SK-N-SH treated with all-trans-retinoic acid at 6 μM for 48 hours (cell line): ENCODE data around the gene ELOVL6.

Experiments used
- ATAC-seq: fragments of 200-7000 bp; cut with Tn5 transposase; 3 replicates; pipeline ENCODE4 v1.9.1; 2020; ENCODE audit warnings: mild to moderate bottlenecking, moderate library complexity
- BACH2 ChIP-seq: fragments of 250-450 bp; sonication (Bioruptor Pico); IDR thresholded peaks from 2 replicates; pipeline ENCODE4 v1.9.0; 2021; ENCODE audit warnings: mild to moderate bottlenecking, borderline replicate concordance
- CREB5 ChIP-seq: fragments of 250-450 bp; sonication (Bioruptor Pico); IDR thresholded peaks from 2 replicates; pipeline ENCODE4 v1.5.1; 2020; ENCODE audit warnings: low read depth, mild to moderate bottlenecking, moderate library complexity
- CSDC2 ChIP-seq: fragments of 250-450 bp; sonication (Bioruptor Pico); IDR thresholded peaks from 2 replicates; pipeline ENCODE4 v1.5.0; 2020; ENCODE audit warnings: mild to moderate bottlenecking, moderate library complexity
- CSRNP3 ChIP-seq: fragments of 250-450 bp; sonication (Bioruptor Pico); IDR thresholded peaks from 2 replicates; pipeline ENCODE4 v1.5.1; 2021; ENCODE audit warnings: mild to moderate bottlenecking, moderate library complexity
- ESRRG ChIP-seq: fragments of 250-450 bp; sonication (Bioruptor Pico); IDR thresholded peaks from 2 replicates; pipeline ENCODE4 v1.6.1; 2021; ENCODE audit warnings: mild to moderate bottlenecking
- GLIS3 ChIP-seq: fragments of 250-450 bp; sonication (Bioruptor Pico); IDR thresholded peaks from 2 replicates; pipeline ENCODE4 v1.5.0; 2020; ENCODE audit warnings: mild to moderate bottlenecking, moderate library complexity
- ISL1 ChIP-seq: fragments of 250-450 bp; sonication (Bioruptor Pico); IDR thresholded peaks from 2 replicates; pipeline ENCODE4 v2.1.2; 2022; ENCODE audit warnings: mild to moderate bottlenecking, moderate library complexity
- OSR1 ChIP-seq: fragments of 250-450 bp; sonication (Bioruptor Pico); IDR thresholded peaks from 2 replicates; pipeline ENCODE4 v1.8.0; 2022; ENCODE audit warnings: moderate library complexity, mild to moderate bottlenecking, inconsistent platforms
- PATZ1 ChIP-seq: fragments of 250-450 bp; sonication (Bioruptor Pico); IDR thresholded peaks from 2 replicates; pipeline ENCODE4 v1.8.0; 2020; ENCODE audit warnings: mild to moderate bottlenecking, moderate library complexity, borderline replicate concordance
- PPARA ChIP-seq: fragments of 250-450 bp; sonication (Bioruptor Pico); IDR thresholded peaks from 2 replicates; pipeline ENCODE4 v1.5.0; 2020; ENCODE audit warnings: mild to moderate bottlenecking, borderline replicate concordance
- RARB ChIP-seq: fragments of 250-450 bp; sonication (Bioruptor Pico); IDR thresholded peaks from 2 replicates; pipeline ENCODE4 v1.8.0; 2021; ENCODE audit warnings: mild to moderate bottlenecking, moderate library complexity
- SNAI2 ChIP-seq: fragments of 250-450 bp; sonication (Bioruptor Pico); IDR thresholded peaks from 2 replicates; pipeline ENCODE4 v1.5.0; 2020; ENCODE audit warnings: mild to moderate bottlenecking, moderate library complexity
- TOX ChIP-seq: fragments of 250-450 bp; sonication (Bioruptor Pico); IDR thresholded peaks from 2 replicates; pipeline ENCODE4 v1.8.0; 2021; ENCODE audit warnings: mild to moderate bottlenecking, moderate library complexity, borderline replicate concordance
- TSHZ2 ChIP-seq: fragments of 250-450 bp; sonication (Bioruptor Pico); IDR thresholded peaks from 2 replicates; pipeline ENCODE4 v1.5.0; 2020; ENCODE audit warnings: mild to moderate bottlenecking, moderate library complexity
- ZC3H10 ChIP-seq: fragments of 250-450 bp; sonication (Bioruptor Pico); IDR thresholded peaks from 2 replicates; pipeline ENCODE4 v1.5.1; 2021; ENCODE audit warnings: mild to moderate bottlenecking, moderate library complexity
- ZFP3 ChIP-seq: fragments of 250-450 bp; sonication (Bioruptor Pico); IDR thresholded peaks from 2 replicates; pipeline ENCODE4 v1.5.0; 2020; ENCODE audit warnings: mild to moderate bottlenecking, moderate library complexity
- ZFP30 ChIP-seq: fragments of 450-650 bp; formaldehyde crosslinking; IDR thresholded peaks from 2 replicates; pipeline ENCODE4 v1.5.0; 2022; ENCODE audit warnings: mild to moderate bottlenecking, moderate library complexity
- ZNF565 ChIP-seq: fragments of 450-650 bp; formaldehyde crosslinking; conservative IDR thresholded peaks from 2 replicates; pipeline ENCODE4 v1.5.0; 2020; ENCODE audit warnings: low read depth, mild to moderate bottlenecking, moderate library complexity
- ZNF70 ChIP-seq: fragments of 450-650 bp; formaldehyde crosslinking; IDR thresholded peaks from 2 replicates; pipeline ENCODE4 v1.5.0; 2020; ENCODE audit warnings: mild to moderate bottlenecking, moderate library complexity
- ZNF8 ChIP-seq: fragments of 450-650 bp; formaldehyde crosslinking; IDR thresholded peaks from 2 replicates; pipeline ENCODE4 v1.5.0; 2020; ENCODE audit warnings: mild to moderate bottlenecking, moderate library complexity

ELOVL6 gene

GRCh38 chr4:110009550-110009949 is 188.9 kb downstream of the ELOVL6 start:
- TF ChIP-seq ZFP30 (CRISPR knock-in tag) (no peak), OSR1 (CRISPR knock-in tag) (no peak), ESRRG (no peak), ISL1 (CRISPR knock-in tag) (no peak), ZNF70 (CRISPR knock-in tag) (no peak), TOX (CRISPR knock-in tag) (no peak), ZC3H10 (CRISPR knock-in tag) (no peak), SNAI2 (no peak), PATZ1 (no peak), ZNF565 (CRISPR knock-in tag) (no peak), TSHZ2 (CRISPR knock-in tag) (no peak), GLIS3 (CRISPR knock-in tag) (no peak), CSDC2 (CRISPR knock-in tag) (no peak), ZFP3 (no peak), RARB (CRISPR knock-in tag) (no peak)
- ATAC-seq: no peak

- ATAC-seq: no peak
- TF ChIP-seq CSRNP3 (CRISPR knock-in tag) (no peak), ESRRG (no peak), GLIS3 (CRISPR knock-in tag) (no peak), TOX (CRISPR knock-in tag) (no peak), BACH2 (CRISPR knock-in tag) (no peak), ZFP30 (CRISPR knock-in tag) (no peak), ZNF70 (CRISPR knock-in tag) (no peak), PPARA (CRISPR knock-in tag) (no peak), TSHZ2 (CRISPR knock-in tag) (no peak)
Measured at GRCh38 chr4:110008540-110008939, 189.9 kb downstream of the ELOVL6 start.

GRCh38 chr4:110007217-110007616 is 191.2 kb downstream of the ELOVL6 start:
- ATAC-seq: no peak
- no peak for TF ChIP-seq TOX (CRISPR knock-in tag)
- TF ChIP-seq, all 23 proteins: peak for 0

GRCh38 chr4:110005461-110006056 is 192.9 kb downstream of the ELOVL6 start:
- peak; percentile 89 for ATAC-seq
- no peak for TF ChIP-seq ESRRG
- no peak for TF ChIP-seq ZNF8 (CRISPR knock-in tag)
- TF ChIP-seq RARB (CRISPR knock-in tag): no peak
- no peak for TF ChIP-seq CREB5 (CRISPR knock-in tag)
- no peak for TF ChIP-seq CSRNP3 (CRISPR knock-in tag)
- no peak for TF ChIP-seq CSDC2 (CRISPR knock-in tag)
- no peak for TF ChIP-seq ZC3H10 (CRISPR knock-in tag)
- TF ChIP-seq BACH2 (CRISPR knock-in tag): no peak
- no peak for TF ChIP-seq ZNF70 (CRISPR knock-in tag)
- no peak for TF ChIP-seq ISL1 (CRISPR knock-in tag)
- TF ChIP-seq, all 23 proteins: peak for 0
